HepG2 (cell line): ENCODE results near the gene SHISA5. TPM values are rescaled to one million over a fixed set of nuclear protein-coding genes. Genes with fewer than 3 reads are reported as not detected.
A peak's percentile ranks its signal among the peaks of the same experiment; 100 is the strongest.

Experiments used
- CBX1 ChIP-seq: IDR thresholded peaks from one replicate; pipeline ENCODE4 v1.6.1; 2016; ENCODE audit warnings: antibody characterized with exemption, low read depth
- IRX3 ChIP-seq: sonication (generic); formaldehyde crosslinking; IDR thresholded peaks from 2 replicates; pipeline ENCODE4 v1.8.1; 2023; ENCODE audit warnings: mild to moderate bottlenecking, low read depth, missing genetic modification reagents, borderline replicate concordance
- KLF12 ChIP-seq: sonication (generic); formaldehyde crosslinking; IDR thresholded peaks from 2 replicates; pipeline ENCODE4 v1.4.0; 2020; ENCODE audit warnings: missing genetic modification reagents, borderline replicate concordance
- MIER2 ChIP-seq: IDR thresholded peaks from 2 replicates; pipeline ENCODE4 v1.6.1; 2016; ENCODE audit warnings: missing biosample characterization, missing genetic modification reagents
- MXD4 ChIP-seq: IDR thresholded peaks from 2 replicates; pipeline ENCODE4 v1.6.1; 2016; ENCODE audit warnings: mild to moderate bottlenecking, missing biosample characterization, missing genetic modification reagents
- NFIB ChIP-seq: sonication (generic); formaldehyde crosslinking; IDR thresholded peaks from 2 replicates; pipeline ENCODE4 v1.9.0; 2021; ENCODE audit warnings: missing genetic modification reagents, mild to moderate bottlenecking, borderline replicate concordance
- SRY ChIP-seq: sonication (generic); formaldehyde crosslinking; IDR thresholded peaks from 2 replicates; pipeline ENCODE4 v1.8.0; 2022; ENCODE audit warnings: mild to moderate bottlenecking, missing genetic modification reagents
- ZNF331 ChIP-seq: sonication (generic); formaldehyde crosslinking; IDR thresholded peaks from 2 replicates; pipeline ENCODE4 v1.4.0; 2020; ENCODE audit warnings: missing genetic modification reagents
- ZNF564 ChIP-seq: sonication (generic); formaldehyde crosslinking; IDR thresholded peaks from 2 replicates; pipeline ENCODE4 v1.8.1; 2023; ENCODE audit warnings: mild to moderate bottlenecking, missing genetic modification reagents
- ZNF879 ChIP-seq: sonication (generic); formaldehyde crosslinking; IDR thresholded peaks from 2 replicates; pipeline ENCODE4 v1.8.1; 2023; ENCODE audit warnings: missing genetic modification reagents
- ZNF883 ChIP-seq: sonication (generic); formaldehyde crosslinking; IDR thresholded peaks from 2 replicates; pipeline ENCODE4 v1.5.1; 2020; ENCODE audit warnings: mild to moderate bottlenecking, missing genetic modification reagents; ENCODE audit errors: not compliant biosample characterization
- polyA plus RNA-seq, 8 experiments: library from polyadenylated mRNA; depleted of rRNA in 3 of 8; stranded (reverse) in 7 of 8; unstranded in 1 of 8; fragments of >200 nt; fragmentation: Illumina TruSeq in 4 of 8; extraction: Trizol in 4 of 8; gene quantifications; 2 replicates each; pipeline versions ENCODE4 v1.2.1 to v1.2.3, GENCODE V29; 2011 to 2016; ENCODE audit warnings: low read depth in 4 of 8, missing spikeins in 1 of 8, mixed read lengths in 1 of 8; ENCODE audit not compliant: insufficient read depth in 1 of 8
- total RNA-seq, 5 experiments: library from RNA; depleted of rRNA; stranded (reverse); fragments of >200 nt; fragmentation: Illumina TruSeq; extraction: Trizol; gene quantifications; 2 replicates each; pipeline ENCODE4 v1.2.3, GENCODE V29; 2016; ENCODE audit warnings: low read depth in 1 of 5
- TF ChIP-seq, protein P1 (sequence below): IDR thresholded peaks from 2 replicates; pipeline ENCODE4 v1.6.1; 2018; ENCODE audit warnings: missing genetic modification reagents, mild to moderate bottlenecking, missing compliant biosample characterization
- TF ChIP-seq, protein P2 (sequence below): IDR thresholded peaks from 2 replicates; pipeline ENCODE4 v1.6.1; 2016; ENCODE audit warnings: low read depth, borderline replicate concordance
- TF ChIP-seq, protein P3 (sequence below): sonication (generic); formaldehyde crosslinking; IDR thresholded peaks from 2 replicates; pipeline ENCODE4 v1.5.1; 2020; ENCODE audit warnings: mild to moderate bottlenecking, missing genetic modification reagents, moderate library complexity
- TF ChIP-seq, protein P4 (sequence below): sonication (generic); formaldehyde crosslinking; IDR thresholded peaks from 2 replicates; pipeline ENCODE4 v1.4.0; 2020; ENCODE audit warnings: missing genetic modification reagents, mild to moderate bottlenecking, borderline replicate concordance
- TF ChIP-seq, protein P5 (sequence below): sonication (generic); formaldehyde crosslinking; IDR thresholded peaks from 2 replicates; pipeline ENCODE4 v1.9.0; 2022; ENCODE audit warnings: missing genetic modification reagents, mild to moderate bottlenecking, borderline replicate concordance
- TF ChIP-seq, protein P6 (sequence below): sonication (generic); formaldehyde crosslinking; IDR thresholded peaks from 2 replicates; pipeline ENCODE4; 2020; ENCODE audit warnings: missing genetic modification reagents, mild to moderate bottlenecking, borderline replicate concordance

The SHISA5 gene
- total and polyA plus RNA-seq, 2 of the 13 experiments (the other 11 are each of a cell fraction or from before 2014, with no cell fraction given), result 75.8 to 91.4 TPM

DNA sequence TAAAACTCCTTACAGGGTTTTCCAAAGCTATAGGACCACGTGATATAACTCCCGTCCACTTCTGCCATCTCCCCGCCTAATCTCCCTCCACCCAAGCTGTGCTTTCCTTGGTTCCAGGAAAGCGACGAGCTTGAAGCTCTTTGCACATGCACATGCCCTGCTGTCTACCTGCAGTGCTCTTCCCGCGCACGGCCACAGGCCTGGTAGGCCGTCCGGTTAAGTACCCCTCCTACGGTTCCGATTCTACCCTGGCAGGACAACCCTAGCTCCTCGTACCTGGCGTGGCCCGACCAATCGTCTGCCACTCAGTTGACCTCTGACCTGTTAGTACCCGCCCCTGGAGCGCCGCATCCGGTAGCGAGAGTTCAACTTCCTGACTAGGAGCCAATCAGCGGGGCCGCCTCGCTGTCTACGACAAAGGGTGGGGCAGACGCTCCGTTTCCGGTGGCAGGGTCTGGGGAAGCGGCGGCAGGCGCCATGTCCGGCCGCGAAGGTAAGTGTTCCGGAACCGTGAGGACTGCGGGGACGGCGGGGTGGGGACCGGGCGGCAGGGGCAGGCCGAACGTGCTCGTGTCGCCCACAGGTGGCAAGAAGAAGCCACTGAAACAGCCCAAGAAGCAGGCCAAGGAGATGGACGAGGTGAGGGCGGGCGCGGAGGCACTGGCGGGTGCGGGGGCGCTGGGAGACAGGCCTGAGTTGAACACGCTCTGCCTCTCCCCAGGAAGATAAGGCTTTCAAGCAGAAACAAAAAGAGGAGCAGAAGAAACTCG, 64.0 kb downstream of the SHISA5 start, which contains the start of the genes CCDC51 and TMA7 (continued):
- peak; percentile 67 for TF ChIP-seq IRX3
- TF ChIP-seq CBX1, result peak; percentile 91
- TF ChIP-seq MIER2 (CRISPR knock-in tag), result no peak
- TF ChIP-seq SRY (CRISPR knock-in tag), result peak; percentile 31; the same call in 1 of the 2 replicates
- TF ChIP-seq, protein P1, sequence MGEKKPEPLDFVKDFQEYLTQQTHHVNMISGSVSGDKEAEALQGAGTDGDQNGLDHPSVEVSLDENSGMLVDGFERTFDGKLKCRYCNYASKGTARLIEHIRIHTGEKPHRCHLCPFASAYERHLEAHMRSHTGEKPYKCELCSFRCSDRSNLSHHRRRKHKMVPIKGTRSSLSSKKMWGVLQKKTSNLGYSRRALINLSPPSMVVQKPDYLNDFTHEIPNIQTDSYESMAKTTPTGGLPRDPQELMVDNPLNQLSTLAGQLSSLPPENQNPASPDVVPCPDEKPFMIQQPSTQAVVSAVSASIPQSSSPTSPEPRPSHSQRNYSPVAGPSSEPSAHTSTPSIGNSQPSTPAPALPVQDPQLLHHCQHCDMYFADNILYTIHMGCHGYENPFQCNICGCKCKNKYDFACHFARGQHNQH (CRISPR knock-in tag), result peak; percentile 62; the same call in 1 of the 2 replicates
- TF ChIP-seq, protein P2, sequence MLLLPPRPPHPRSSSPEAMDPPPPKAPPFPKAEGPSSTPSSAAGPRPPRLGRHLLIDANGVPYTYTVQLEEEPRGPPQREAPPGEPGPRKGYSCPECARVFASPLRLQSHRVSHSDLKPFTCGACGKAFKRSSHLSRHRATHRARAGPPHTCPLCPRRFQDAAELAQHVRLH (CRISPR knock-in tag), result peak; percentile 88
- TF ChIP-seq, protein P3, sequence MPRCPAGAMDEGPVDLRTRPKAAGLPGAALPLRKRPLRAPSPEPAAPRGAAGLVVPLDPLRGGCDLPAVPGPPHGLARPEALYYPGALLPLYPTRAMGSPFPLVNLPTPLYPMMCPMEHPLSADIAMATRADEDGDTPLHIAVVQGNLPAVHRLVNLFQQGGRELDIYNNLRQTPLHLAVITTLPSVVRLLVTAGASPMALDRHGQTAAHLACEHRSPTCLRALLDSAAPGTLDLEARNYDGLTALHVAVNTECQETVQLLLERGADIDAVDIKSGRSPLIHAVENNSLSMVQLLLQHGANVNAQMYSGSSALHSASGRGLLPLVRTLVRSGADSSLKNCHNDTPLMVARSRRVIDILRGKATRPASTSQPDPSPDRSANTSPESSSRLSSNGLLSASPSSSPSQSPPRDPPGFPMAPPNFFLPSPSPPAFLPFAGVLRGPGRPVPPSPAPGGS (CRISPR knock-in tag), result peak; percentile 71; the same call in 1 of the 2 replicates
- peak; percentile 90; the same call in 1 of the 2 replicates for TF ChIP-seq ZNF879 (CRISPR knock-in tag)
- TF ChIP-seq ZNF331 (CRISPR knock-in tag), result peak; percentile 77
- peak; percentile 78 for TF ChIP-seq ZNF883 (CRISPR knock-in tag)
- TF ChIP-seq, protein P4, sequence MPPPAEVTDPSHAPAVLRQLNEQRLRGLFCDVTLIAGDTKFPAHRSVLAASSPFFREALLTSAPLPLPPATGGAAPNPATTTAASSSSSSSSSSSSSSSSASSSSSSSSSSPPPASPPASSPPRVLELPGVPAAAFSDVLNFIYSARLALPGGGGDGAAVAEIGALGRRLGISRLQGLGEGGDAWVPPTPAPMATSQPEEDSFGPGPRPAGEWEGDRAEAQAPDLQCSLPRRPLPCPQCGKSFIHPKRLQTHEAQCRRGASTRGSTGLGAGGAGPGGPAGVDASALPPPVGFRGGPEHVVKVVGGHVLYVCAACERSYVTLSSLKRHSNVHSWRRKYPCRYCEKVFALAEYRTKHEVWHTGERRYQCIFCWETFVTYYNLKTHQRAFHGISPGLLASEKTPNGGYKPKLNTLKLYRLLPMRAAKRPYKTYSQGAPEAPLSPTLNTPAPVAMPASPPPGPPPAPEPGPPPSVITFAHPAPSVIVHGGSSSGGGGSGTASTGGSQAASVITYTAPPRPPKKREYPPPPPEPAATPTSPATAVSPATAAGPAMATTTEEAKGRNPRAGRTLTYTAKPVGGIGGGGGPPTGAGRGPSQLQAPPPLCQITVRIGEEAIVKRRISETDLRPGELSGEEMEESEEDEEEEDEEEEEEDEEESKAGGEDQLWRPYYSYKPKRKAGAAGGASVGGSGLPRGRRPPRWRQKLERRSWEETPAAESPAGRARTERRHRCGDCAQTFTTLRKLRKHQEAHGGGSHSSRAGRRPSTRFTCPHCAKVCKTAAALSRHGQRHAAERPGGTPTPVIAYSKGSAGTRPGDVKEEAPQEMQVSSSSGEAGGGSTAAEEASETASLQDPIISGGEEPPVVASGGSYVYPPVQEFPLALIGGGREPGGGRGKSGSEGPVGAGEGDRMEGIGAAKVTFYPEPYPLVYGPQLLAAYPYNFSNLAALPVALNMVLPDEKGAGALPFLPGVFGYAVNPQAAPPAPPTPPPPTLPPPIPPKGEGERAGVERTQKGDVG (CRISPR knock-in tag), result 0 out of 2 replicates have a peak, but pooled peaks have one; percentile 30
- TF ChIP-seq NFIB (CRISPR knock-in tag), result 0 out of 2 replicates have a peak, but pooled peaks have one; percentile 36
- TF ChIP-seq KLF12 (CRISPR knock-in tag), result peak; percentile 85
- peak; percentile 66; the same call in 1 of the 2 replicates for TF ChIP-seq ZNF564 (CRISPR knock-in tag)
- peak; percentile 70 for TF ChIP-seq MXD4 (CRISPR knock-in tag)
- TF ChIP-seq, protein P5, sequence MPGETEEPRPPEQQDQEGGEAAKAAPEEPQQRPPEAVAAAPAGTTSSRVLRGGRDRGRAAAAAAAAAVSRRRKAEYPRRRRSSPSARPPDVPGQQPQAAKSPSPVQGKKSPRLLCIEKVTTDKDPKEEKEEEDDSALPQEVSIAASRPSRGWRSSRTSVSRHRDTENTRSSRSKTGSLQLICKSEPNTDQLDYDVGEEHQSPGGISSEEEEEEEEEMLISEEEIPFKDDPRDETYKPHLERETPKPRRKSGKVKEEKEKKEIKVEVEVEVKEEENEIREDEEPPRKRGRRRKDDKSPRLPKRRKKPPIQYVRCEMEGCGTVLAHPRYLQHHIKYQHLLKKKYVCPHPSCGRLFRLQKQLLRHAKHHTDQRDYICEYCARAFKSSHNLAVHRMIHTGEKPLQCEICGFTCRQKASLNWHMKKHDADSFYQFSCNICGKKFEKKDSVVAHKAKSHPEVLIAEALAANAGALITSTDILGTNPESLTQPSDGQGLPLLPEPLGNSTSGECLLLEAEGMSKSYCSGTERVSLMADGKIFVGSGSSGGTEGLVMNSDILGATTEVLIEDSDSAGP (CRISPR knock-in tag), result peak; percentile 72
- TF ChIP-seq, protein P6, sequence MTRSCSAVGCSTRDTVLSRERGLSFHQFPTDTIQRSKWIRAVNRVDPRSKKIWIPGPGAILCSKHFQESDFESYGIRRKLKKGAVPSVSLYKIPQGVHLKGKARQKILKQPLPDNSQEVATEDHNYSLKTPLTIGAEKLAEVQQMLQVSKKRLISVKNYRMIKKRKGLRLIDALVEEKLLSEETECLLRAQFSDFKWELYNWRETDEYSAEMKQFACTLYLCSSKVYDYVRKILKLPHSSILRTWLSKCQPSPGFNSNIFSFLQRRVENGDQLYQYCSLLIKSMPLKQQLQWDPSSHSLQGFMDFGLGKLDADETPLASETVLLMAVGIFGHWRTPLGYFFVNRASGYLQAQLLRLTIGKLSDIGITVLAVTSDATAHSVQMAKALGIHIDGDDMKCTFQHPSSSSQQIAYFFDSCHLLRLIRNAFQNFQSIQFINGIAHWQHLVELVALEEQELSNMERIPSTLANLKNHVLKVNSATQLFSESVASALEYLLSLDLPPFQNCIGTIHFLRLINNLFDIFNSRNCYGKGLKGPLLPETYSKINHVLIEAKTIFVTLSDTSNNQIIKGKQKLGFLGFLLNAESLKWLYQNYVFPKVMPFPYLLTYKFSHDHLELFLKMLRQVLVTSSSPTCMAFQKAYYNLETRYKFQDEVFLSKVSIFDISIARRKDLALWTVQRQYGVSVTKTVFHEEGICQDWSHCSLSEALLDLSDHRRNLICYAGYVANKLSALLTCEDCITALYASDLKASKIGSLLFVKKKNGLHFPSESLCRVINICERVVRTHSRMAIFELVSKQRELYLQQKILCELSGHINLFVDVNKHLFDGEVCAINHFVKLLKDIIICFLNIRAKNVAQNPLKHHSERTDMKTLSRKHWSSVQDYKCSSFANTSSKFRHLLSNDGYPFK (CRISPR knock-in tag), result peak; percentile 94; the same call in 1 of the 2 replicates
